HG03469 (cell line): ENCODE measurements around the gene COL5A2.

Source experiments
- ATAC-seq: cut with Tn5 transposase; IDR thresholded peaks from one replicate; pipeline ENCODE4 v1.9.1; 2021; ENCODE audit warnings: mild to moderate bottlenecking, moderate library complexity, moderate number of reproducible peaks; ENCODE audit not compliant: unreplicated experiment

Gene COL5A2

GRCh38 chr2:189056200-189057106, 123.1 kb downstream of the COL5A2 start:
- ATAC-seq, result no peak

DNA sequence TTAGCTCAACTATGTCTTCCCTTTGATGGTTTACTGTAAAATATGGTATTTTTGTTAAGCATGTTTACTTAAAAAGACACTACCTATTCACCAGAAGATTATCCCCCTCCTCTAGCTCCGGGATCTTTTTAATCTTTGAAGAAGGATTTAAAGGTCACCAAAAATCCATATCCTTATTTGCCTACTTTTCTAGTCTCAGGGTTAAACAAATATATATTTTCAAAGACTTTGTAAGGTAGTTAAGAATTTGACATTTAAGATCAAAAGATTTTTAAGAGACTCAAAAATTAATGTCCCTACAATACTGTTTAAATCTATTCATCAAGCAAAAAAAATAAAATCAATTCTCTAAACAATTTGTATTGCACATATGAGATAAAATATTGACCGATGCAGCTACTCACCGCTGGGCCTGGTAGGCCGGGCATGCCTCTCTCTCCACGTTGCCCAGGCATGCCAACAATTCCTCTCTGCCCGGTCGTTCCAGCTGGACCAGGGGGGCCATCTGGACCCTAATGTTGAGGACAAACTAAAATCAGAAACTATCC, 129.3 kb downstream of the COL5A2 start:
- no peak for ATAC-seq

GRCh38 chr2:189049709-189050164, 129.8 kb downstream of the COL5A2 start:
- no peak for ATAC-seq

DNA sequence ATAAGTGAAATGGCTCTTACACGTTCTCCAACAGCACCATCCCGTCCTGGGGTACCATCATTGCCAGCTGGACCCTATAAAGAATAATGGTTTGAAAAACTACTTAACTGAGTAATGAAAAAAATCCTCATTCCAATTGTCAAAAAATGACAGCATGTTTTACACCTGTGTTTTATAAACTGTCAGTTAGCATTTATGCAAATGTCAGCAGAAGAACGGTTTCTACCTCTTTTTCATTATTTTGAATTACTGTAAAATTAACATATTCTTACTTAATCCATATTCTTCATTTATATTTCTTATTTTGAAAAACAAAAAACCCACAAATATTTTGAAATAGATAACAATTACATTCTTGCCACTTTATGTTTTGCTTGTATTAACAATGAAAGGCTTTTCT, 131.4 kb downstream of the COL5A2 start:
- no peak for ATAC-seq

DNA sequence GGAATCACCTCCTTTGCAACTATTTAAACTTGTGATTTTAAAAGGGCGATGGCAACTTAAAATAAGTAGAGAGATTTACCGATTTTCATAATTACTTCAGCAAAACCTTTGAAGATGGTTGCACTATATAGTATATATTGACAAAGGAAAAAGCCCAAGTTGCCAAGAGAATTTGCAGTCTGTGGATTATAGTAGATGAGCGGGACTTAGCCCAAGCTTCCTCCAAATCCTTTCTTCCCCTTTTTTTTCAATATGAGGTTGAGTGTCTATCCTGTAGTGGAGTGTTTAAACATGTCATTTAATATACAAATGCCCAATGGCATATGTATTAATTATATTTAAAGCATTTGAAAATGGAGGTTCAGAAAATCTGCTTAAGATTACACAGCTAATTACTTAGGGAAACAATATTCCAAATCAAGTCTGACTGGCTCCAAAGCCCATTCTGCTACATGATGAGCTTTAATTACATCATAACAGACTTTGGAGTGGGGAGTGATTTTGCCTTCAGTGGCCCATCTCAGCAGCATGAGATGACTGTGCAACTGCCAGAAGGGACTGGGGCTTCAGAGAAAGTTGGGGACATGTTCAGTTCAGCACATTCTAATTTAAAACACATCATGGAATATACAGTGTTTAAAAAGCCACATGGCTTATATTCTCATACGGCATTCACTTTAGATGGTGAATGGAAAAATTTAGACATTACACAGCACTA, 132.2 kb downstream of the COL5A2 start:
- ATAC-seq, result no peak

DNA sequence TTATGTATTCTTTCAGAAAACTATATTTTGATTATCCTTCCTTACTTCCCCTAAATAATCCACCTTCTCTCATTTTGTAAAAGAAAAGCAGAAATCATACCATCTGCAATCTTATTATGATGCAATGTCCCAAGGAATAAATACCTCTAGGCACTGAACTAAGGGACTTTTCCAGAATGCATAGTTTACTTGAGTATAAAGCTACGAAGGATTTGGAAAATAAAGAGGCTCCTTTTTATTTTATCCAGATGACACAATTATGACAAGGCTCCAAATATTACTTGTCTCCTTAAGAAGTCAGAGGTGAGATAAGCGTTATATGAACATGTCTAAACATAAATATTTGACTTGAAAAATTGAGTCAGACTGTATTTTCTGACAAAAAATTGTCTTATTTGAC, 133.2 kb downstream of the COL5A2 start:
- no peak for ATAC-seq

- ATAC-seq, result no peak
Observed at GRCh38 chr2:189045836-189046235, 133.7 kb downstream of the COL5A2 start.

DNA sequence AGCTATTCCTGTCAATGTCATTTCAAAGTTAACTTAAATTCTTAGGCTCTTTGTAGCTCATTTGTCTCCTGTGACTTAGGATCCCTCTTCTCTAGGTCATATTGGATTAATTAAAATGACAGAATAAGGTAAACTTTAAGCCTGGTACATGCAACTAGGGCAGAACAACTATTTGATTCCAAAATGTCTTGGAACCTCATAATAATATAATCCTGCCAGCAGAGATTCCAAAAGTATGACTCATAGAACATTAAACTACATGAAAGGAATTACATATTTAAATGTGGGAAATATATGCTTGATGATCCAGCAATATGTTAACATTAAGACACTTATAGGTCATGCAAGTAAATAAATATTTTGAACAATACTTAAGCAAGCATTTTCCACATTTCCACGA, 142.0 kb downstream of the COL5A2 start:
- no peak for ATAC-seq

- no peak for ATAC-seq
Observed at GRCh38 chr2:189024901-189025618, 154.5 kb downstream of the COL5A2 start.

GRCh38 chr2:189022492-189022891, 157.1 kb downstream of the COL5A2 start:
- ATAC-seq, result no peak

GRCh38 chr2:189022053-189022481, 157.5 kb downstream of the COL5A2 start:
- ATAC-seq, result no peak

DNA sequence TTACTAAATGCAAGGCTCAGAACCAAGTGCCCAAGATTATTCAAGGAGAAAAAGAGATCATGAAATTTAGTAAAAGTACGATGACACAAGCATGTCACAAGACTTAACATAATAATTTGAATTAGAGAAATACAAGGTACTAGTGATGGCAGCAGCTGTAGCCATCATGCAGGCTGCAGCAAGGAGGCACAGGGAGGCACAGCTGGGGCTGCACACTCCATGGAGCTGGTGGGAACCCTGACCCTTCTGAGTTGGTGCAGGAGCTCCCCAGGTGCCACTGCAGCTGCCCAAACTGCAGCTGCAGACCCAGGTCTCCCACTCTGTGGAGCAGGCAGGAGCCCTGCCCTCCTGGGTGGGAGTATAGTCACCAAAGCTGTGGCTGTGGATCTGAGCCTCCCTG, 159.4 kb downstream of the COL5A2 start:
- no peak for ATAC-seq

GRCh38 chr2:189018631-189019030, 160.9 kb downstream of the COL5A2 start:
- no peak for ATAC-seq

DNA sequence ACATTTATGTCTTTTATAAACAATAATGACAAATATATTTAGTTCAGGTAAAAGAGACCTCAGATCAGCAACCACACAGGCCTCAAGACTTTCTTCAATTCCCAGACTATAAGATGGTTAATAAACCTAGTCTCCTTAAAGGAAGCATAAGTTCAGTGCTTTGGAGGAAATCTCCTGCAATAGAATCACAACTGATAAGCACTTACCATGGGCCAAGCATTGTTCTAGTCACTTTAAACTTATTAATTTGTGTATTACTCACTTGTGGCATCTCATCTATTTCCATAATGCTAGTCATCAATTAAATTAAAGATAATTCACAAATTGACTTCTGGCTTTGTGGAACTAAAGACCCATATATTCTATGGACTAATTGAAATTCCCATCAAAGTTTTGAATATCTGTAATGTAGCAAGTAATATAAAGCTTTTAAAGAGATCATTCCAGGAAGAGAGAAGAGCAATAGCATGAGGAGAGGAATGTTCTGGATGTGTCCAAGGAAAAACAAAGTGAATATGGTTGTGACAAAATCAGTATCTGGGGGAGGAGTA, 163.2 kb downstream of the COL5A2 start:
- no peak for ATAC-seq

DNA sequence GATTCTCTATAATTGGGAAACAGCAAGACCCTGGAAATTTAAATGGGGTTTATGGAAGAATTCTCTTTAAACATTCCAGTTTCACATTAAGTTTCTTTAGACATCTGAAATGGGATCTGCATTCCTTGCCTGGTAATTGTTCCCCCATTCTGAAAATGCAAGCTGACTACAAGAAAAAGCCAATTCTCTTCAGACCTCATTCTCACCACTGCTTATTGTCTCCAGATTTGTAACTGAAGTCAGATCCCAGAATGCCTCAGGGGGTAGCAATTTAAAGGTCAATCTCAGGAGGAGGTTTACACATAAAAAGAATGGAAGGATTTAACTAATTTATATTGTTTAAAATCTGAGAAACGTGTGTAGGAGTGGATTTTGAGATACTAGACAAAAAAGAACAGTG, 164.2 kb downstream of the COL5A2 start:
- ATAC-seq, result no peak

GRCh38 chr2:189014449-189015138, 165.0 kb downstream of the COL5A2 start:
- no peak for ATAC-seq

DNA sequence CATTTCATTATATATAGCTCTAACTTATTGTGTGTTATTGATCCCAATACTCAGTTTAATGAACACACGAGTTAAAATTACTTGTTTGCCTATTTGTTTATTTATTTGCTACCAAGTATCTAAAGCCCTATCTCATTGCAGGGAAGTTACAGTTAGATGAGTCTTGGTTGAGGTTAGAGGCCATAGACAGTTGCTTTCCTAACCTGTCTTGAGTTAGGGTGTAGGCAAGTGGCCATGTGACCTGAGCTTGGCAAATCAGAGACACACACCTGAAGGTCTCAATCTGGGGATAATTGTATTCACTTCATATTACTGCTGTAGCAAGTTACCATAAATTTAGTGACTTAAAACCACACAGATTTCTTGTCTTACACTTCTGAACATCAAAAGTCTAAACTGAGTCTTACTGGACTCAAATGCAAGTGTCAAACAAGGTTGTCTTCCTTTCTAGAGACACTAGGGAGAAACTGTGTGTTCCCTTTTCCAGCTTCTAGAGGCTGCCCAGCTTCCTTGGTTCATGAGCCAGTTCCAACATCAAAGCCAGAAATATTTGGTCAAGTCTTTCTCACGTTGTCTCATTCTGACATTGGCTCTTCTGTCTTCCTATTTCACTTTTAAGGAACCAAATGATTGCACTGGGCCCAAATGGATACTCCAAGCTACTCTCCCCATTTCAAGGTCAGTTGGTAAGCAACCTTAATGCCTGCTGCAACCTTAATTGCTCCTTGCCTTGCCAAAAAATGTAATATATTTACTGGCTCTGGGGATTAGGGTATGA, 165.7 kb downstream of the COL5A2 start:
- no peak for ATAC-seq

DNA sequence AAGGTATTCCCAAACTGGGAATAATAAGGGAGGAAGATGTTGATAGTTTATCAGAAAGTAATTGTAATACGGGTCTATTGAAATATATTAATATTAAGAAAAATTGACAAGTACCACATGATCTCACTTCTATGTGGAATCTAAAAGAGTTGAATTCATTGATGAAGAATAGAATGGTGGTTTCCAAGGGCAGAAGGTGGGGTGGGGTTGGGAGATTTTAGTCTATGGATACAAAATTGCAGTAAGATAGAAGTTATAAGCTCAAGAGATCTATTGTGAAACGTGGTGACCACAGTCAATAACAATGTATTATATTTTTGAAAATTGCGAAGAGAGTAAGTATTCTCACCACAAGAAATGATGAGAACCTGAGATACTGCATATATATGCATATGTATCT, 166.5 kb downstream of the COL5A2 start:
- no peak for ATAC-seq

DNA sequence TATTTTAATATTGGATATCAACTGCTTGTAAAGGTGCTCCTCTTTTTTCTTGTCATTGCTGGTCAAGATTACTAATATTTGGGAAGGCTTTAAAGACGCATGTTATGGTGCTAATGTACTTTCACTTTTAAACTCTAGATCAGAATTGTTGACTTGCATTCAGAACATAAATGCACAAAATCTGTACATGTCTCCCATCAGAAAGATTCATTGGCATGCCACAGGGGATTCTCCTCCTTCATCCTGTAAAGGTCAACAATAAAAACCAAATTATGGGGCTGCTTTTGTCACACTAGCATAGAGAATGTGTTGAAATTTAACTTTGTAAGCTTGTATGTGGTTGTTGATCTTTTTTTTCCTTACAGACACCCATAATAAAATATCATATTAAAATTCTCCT, 167.2 kb downstream of the COL5A2 start:
- no peak for ATAC-seq
